HG03442 (cell line): Measurements from ENCODE around the gene PDE8A.
"Not testable (repeated sequence)": the region's sequence is repeated elsewhere in the genome, so short reads cannot be mapped to it uniquely, and the experiment has no call there.

Experiments
- ATAC-seq: cut with Tn5 transposase; IDR thresholded peaks from one replicate; pipeline ENCODE4 v1.9.1; 2021; ENCODE audit warnings: mild to moderate bottlenecking, moderate library complexity; ENCODE audit not compliant: unreplicated experiment

Gene PDE8A

GRCh38 chr15:85157344-85157743 lies 175.7 kb downstream of the PDE8A start:
- ATAC-seq, result no peak

- ATAC-seq, result no peak
Observed at GRCh38 chr15:85162237-85162636, 180.6 kb downstream of the PDE8A start.

- ATAC-seq, result no peak
Observed at GRCh38 chr15:85164841-85165466, 183.3 kb downstream of the PDE8A start.

GRCh38 chr15:85167568-85167967 lies 185.9 kb downstream of the PDE8A start:
- no peak for ATAC-seq

GRCh38 chr15:85168642-85169173 lies 187.1 kb downstream of the PDE8A start:
- no peak for ATAC-seq

- ATAC-seq, result no peak
Observed at GRCh38 chr15:85171736-85172135, 190.1 kb downstream of the PDE8A start.

GRCh38 chr15:85172846-85173490 lies 191.3 kb downstream of the PDE8A start:
- no peak for ATAC-seq

- ATAC-seq, result not testable (repeated sequence)
Observed at GRCh38 chr15:85173630-85174029, 192.0 kb downstream of the PDE8A start.

- ATAC-seq, result no peak
Observed at GRCh38 chr15:85174521-85174920, 192.9 kb downstream of the PDE8A start.

- not testable (repeated sequence) for ATAC-seq
Observed at GRCh38 chr15:85177042-85177515, 195.4 kb downstream of the PDE8A start.

GRCh38 chr15:85178308-85178707 lies 196.7 kb downstream of the PDE8A start:
- ATAC-seq, result no peak

- no peak for ATAC-seq
Observed at GRCh38 chr15:85179700-85180099, 198.0 kb downstream of the PDE8A start.

- ATAC-seq, result not testable (repeated sequence)
Observed at GRCh38 chr15:85185350-85185749, 203.7 kb downstream of the PDE8A start.

- not testable (repeated sequence) for ATAC-seq
Observed at GRCh38 chr15:85188171-85188577, 206.5 kb downstream of the PDE8A start.
